Spleen (tissue), 11 donors: ENCODE results near the gene SRSF5. TPM values are rescaled to one million over a fixed set of nuclear protein-coding genes. Genes with fewer than 3 reads are reported as not detected.
A peak's percentile ranks its signal among the peaks of the same experiment; 100 is the strongest.
"Not testable (repeated sequence)": the region's sequence is repeated elsewhere in the genome, so short reads cannot be mapped to it uniquely, and the experiment has no call there.

Source experiments
- DNase-seq: peaks from one replicate; pipeline ENCODE4 v3.0.0-alpha.2; 2020
- H3K27ac ChIP-seq, 8 donors: fragments of 200-600 bp; sonication (generic) in 7 of 8; 1 replicate in 4 of 8; 2 replicates in 4 of 8; pipeline versions ENCODE4 v1.5.0 to v1.8.0; 2016 to 2021; ENCODE audit warnings: inconsistent platforms in 4 of 8, mild to moderate bottlenecking in 4 of 8, moderate library complexity in 1 of 8
- H3K27me3 ChIP-seq, 7 donors: fragments of 200-600 bp; sonication (generic) in 6 of 7; replicated peaks in 1 of 7; 1 replicate in 4 of 7; 2 replicates in 3 of 7; pipeline versions ENCODE4 v1.5.0 to v1.8.0; 2016 to 2021; ENCODE audit warnings: inconsistent platforms in 3 of 7, mild to moderate bottlenecking in 1 of 7
- H3K36me3 ChIP-seq, 6 donors: fragments of 200-600 bp; sonication (generic) in 5 of 6; 1 replicate in 4 of 6; 2 replicates in 2 of 6; pipeline versions ENCODE4 v1.5.0 to v1.8.0; 2016 to 2021; ENCODE audit warnings: inconsistent platforms in 2 of 6
- H3K4me1 ChIP-seq, 6 donors: fragments of 200-600 bp; sonication (generic) in 5 of 6; 1 replicate in 3 of 6; 2 replicates in 3 of 6; pipeline versions ENCODE4 v1.5.0 to v1.8.0; 2016 to 2021; ENCODE audit warnings: inconsistent platforms in 3 of 6
- H3K4me3 ChIP-seq, 8 donors: fragments of 200-600 bp; sonication (generic) in 7 of 8; 1 replicate in 4 of 8; 2 replicates in 4 of 8; pipeline versions ENCODE4 v1.5.0 to v1.8.0; 2016 to 2021; ENCODE audit warnings: inconsistent platforms in 4 of 8, mild to moderate bottlenecking in 4 of 8, moderate library complexity in 2 of 8
- H3K9me3 ChIP-seq, 8 donors: fragments of 200-600 bp; sonication (generic) in 7 of 8; 1 replicate in 4 of 8; 2 replicates in 4 of 8; pipeline versions ENCODE4 v1.5.0 to v1.8.0; 2016 to 2021; ENCODE audit warnings: inconsistent platforms in 4 of 8
- POLR2A ChIP-seq, 3 donors: fragments of 450-650 bp; IDR thresholded peaks; one replicate each; pipeline ENCODE4 v1.5.1; 2017; ENCODE audit warnings: antibody characterized with exemption in 3 of 3, mild to moderate bottlenecking in 1 of 3
- POLR2AphosphoS5 ChIP-seq, 3 donors: sonication (generic); formaldehyde crosslinking; IDR thresholded peaks; one replicate each; pipeline ENCODE4 v1.5.1; 2017; ENCODE audit warnings: antibody characterized with exemption in 3 of 3
- WGBS, 5 donors: extraction: QIAGEN DNeasy Blood & Tissue Kit in 3 of 5; methylation state at CpG; one replicate each; pipeline versions ENCODE4 v1.1.5 to v1.1.7; 2013 to 2018; 5-methylcytosine and 5-hydroxymethylcytosine counted together
- intact Hi-C: fragments of 100-400 bp; cut with DNase I; formaldehyde crosslinking; loops from one replicate; pipeline ENCODE4 v1.15.0; 2023; ENCODE audit warnings: low total_unique reads
- polyA plus RNA-seq, 3 donors: library from polyadenylated mRNA; stranded (reverse); fragments of 200-250 nt; gene quantifications; one replicate each; pipeline ENCODE4 v1.2.1, GENCODE V29; 2013
- total RNA-seq, 7 donors: library from RNA; depleted of rRNA in 3 of 7; stranded (reverse); fragments of >200 nt in 3 of 7; fragmentation: NEBNext Ultra II Directional in 4 of 7; extraction: Animal tissue kit (Norgen Biotek cat#: 25700) in 4 of 7; gene quantifications; one replicate each; pipeline versions ENCODE4 v1.1.0 to v1.2.1, GENCODE V29; 2016 to 2021
- TF ChIP-seq, protein P1 (sequence below), 11 experiments: fragments of 200-600 bp in 7 of 11; fragments of 450-650 bp in 4 of 11; sonication (generic) in 4 of 11; IDR thresholded peaks in 8 of 11; conservative IDR thresholded peaks in 3 of 11; 1 replicate in 7 of 11; 2 replicates in 4 of 11; pipeline versions ENCODE4 v1.4.0 to v1.8.0; 2016 to 2021; ENCODE audit warnings: antibody characterized with exemption in 11 of 11, inconsistent platforms in 4 of 11, mild to moderate bottlenecking in 1 of 11
- donor health status: healthy with polysubstance abuse.
- donor health status: DM: no; HTN: no; CAD: no; lungs with moderate emphysema.
- donor health status: DM: no; HTN: no; CAD: no.
- donor health status: Bipolar disorder and iron deficiency.
- donor health status: healthy.
- donor health status: DM: no; HTN: no; CAD: no.
- donor health status: DM: yes; HTN: yes; CAD: no.

SRSF5 gene
- total and polyA plus RNA-seq, 10 donors: 366 to 612 (median 483) TPM

- H3K4me3 ChIP-seq: peak overlapping the region in 7 of 8 donors; percentile 29 to 63 (median 36)
- peaks cover 10 to 51% (median 34%) of the 10 kb centered on the region in 6 donors for H3K4me1 ChIP-seq
- 4 to 9% (median 5%) methylated on average over 43 to 51 of the region's 51 CpGs for WGBS, 5 donors
- H3K27ac ChIP-seq: peak overlapping the region; percentile 10 to 88 (median 78)
- DNase-seq: peak; percentile 96
- H3K36me3 ChIP-seq: no peaks in the 10 kb centered on the region
- intact Hi-C loops: loop anchor here (5.0 kb wide), 2 partner anchors 125 to 140 kb away; no protein-coding TSS in a partner anchor
- H3K27me3 ChIP-seq: no peaks in the 10 kb centered on the region
- H3K9me3 ChIP-seq: no peaks in the 10 kb centered on the region
- TF ChIP-seq POLR2A (IDR thresholded peaks at IDR 0.05) (no peak), POLR2AphosphoS5 (IDR thresholded peaks at IDR 0.05) (peak; percentile 62 to 84 (median 75))
- TF ChIP-seq, protein P1, sequence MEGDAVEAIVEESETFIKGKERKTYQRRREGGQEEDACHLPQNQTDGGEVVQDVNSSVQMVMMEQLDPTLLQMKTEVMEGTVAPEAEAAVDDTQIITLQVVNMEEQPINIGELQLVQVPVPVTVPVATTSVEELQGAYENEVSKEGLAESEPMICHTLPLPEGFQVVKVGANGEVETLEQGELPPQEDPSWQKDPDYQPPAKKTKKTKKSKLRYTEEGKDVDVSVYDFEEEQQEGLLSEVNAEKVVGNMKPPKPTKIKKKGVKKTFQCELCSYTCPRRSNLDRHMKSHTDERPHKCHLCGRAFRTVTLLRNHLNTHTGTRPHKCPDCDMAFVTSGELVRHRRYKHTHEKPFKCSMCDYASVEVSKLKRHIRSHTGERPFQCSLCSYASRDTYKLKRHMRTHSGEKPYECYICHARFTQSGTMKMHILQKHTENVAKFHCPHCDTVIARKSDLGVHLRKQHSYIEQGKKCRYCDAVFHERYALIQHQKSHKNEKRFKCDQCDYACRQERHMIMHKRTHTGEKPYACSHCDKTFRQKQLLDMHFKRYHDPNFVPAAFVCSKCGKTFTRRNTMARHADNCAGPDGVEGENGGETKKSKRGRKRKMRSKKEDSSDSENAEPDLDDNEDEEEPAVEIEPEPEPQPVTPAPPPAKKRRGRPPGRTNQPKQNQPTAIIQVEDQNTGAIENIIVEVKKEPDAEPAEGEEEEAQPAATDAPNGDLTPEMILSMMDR (IDR thresholded peaks at IDR 0.05 in 8 of 11, conservative IDR thresholded peaks at IDR 0.05 in 3 of 11): peak; percentile 95 to 99 (median 98)
Observed at GRCh38 chr14:69726761-69727511, 40.0 kb upstream of the SRSF5 start.

GRCh38 chr14:69727860-69728259 is 39.1 kb upstream of the SRSF5 start:
- H3K4me3 ChIP-seq: no peak overlapping the region
- H3K27ac ChIP-seq: peak overlapping the region; percentile 10 to 88 (median 78)
- TF ChIP-seq POLR2AphosphoS5 (IDR thresholded peaks at IDR 0.05): no peak
- peaks cover 10 to 51% (median 34%) of the 10 kb centered on the region in 6 donors for H3K4me1 ChIP-seq
- 69 to 82% (median 72%) methylated on average over 4 of the region's 4 CpGs for WGBS, 5 donors
- no peaks in the 10 kb centered on the region for H3K9me3 ChIP-seq
- intact Hi-C loops: loop anchor here (5.0 kb wide), 2 partner anchors 126 to 141 kb away; no protein-coding TSS in a partner anchor
- no peaks in the 10 kb centered on the region for H3K36me3 ChIP-seq
- H3K27me3 ChIP-seq: no peaks in the 10 kb centered on the region
- no peak for DNase-seq

- H3K36me3 ChIP-seq, DNase-seq, H3K4me3 ChIP-seq, H3K27ac ChIP-seq, intact Hi-C loops, H3K27me3 ChIP-seq, H3K9me3 ChIP-seq: not testable (repeated sequence)
- peaks cover 6 to 28% (median 20%) of the 10 kb centered on the region in 6 donors for H3K4me1 ChIP-seq
- 84 to 98% (median 95%) methylated on average over 8 of the region's 8 CpGs for WGBS, 5 donors
Observed at GRCh38 chr14:69731919-69732598, 34.9 kb upstream of the SRSF5 start.

GRCh38 chr14:69736405-69736804 is 30.5 kb upstream of the SRSF5 start:
- H3K36me3 ChIP-seq, intact Hi-C loops, H3K4me3 ChIP-seq, H3K27me3 ChIP-seq, H3K27ac ChIP-seq, H3K9me3 ChIP-seq, H3K4me1 ChIP-seq, DNase-seq: not testable (repeated sequence)
- 80 to 88% (median 82%) methylated on average over 4 of the region's 4 CpGs for WGBS, 5 donors

GRCh38 chr14:69741055-69741454 is 25.9 kb upstream of the SRSF5 start:
- WGBS, 5 donors: 91 to 100% (median 95%) methylated on average over 1 of the region's 1 CpG
- intact Hi-C loops: no loop called here
- H3K4me3 ChIP-seq: no peak overlapping the region

More at GRCh38 chr14:69741055-69741454, 25.9 kb upstream of the SRSF5 start:
- TF ChIP-seq, protein P1 (IDR thresholded peaks at IDR 0.05 in 8 of 11, conservative IDR thresholded peaks at IDR 0.05 in 3 of 11): no peak
- TF ChIP-seq POLR2A (IDR thresholded peaks at IDR 0.05) (no peak), POLR2AphosphoS5 (IDR thresholded peaks at IDR 0.05) (no peak)
- peaks cover 0 to 21% (median 17%) of the 10 kb centered on the region in 8 donors for H3K9me3 ChIP-seq
- H3K27ac ChIP-seq: no peak overlapping the region
- H3K36me3 ChIP-seq: no peaks in the 10 kb centered on the region
- no peaks in the 10 kb centered on the region for H3K27me3 ChIP-seq
- no peaks in the 10 kb centered on the region for H3K4me1 ChIP-seq
- DNase-seq: no peak
